ENCODE measurements around the gene FRS3. TPM values are rescaled to one million over a fixed set of nuclear protein-coding genes. Genes with fewer than 3 reads are reported as not detected.

FRS3 gene
- total and polyA plus RNA-seq, 2 of the 13 experiments (the other 11 are each of a cell fraction or from before 2014, with no cell fraction given): 3.0 to 7.4 TPM

- peak; percentile 45; the same call in 1 of the 2 replicates for TF ChIP-seq ZNF609 (CRISPR knock-in tag; IDR thresholded peaks at IDR 0.05; ENCODE audit: borderline replicate concordance)
- TF ChIP-seq ZKSCAN5 (CRISPR knock-in tag; IDR thresholded peaks at IDR 0.05): no peak
- no peak for TF ChIP-seq FOSL1 (CRISPR knock-in tag; IDR thresholded peaks at IDR 0.05; ENCODE audit: borderline replicate concordance)
- 0 out of 2 replicates have a peak, but pooled peaks have one; percentile 11 for TF ChIP-seq RFX5 (IDR thresholded peaks at IDR 0.05; ENCODE audit: low read depth, low read length)
- TF ChIP-seq ZNF720 (CRISPR knock-in tag; IDR thresholded peaks at IDR 0.05): no peak
- TF ChIP-seq MYC (CRISPR knock-in tag; IDR thresholded peaks at IDR 0.05; ENCODE audit: borderline replicate concordance): peak; percentile 78
- TF ChIP-seq ZNF788 (CRISPR knock-in tag; IDR thresholded peaks at IDR 0.05; ENCODE audit: borderline replicate concordance): peak; percentile 95; the same call in 1 of the 2 replicates
- peak; percentile 67 for TF ChIP-seq ARID5B (CRISPR knock-in tag; IDR thresholded peaks at IDR 0.05)
- peak; percentile 25; the same call in 1 of the 2 replicates for TF ChIP-seq TGIF2 (CRISPR knock-in tag; IDR thresholded peaks at IDR 0.05)
- peak; percentile 47; the same call in 1 of the 2 replicates for TF ChIP-seq CREB1 (IDR thresholded peaks at IDR 0.05)
- 0 out of 2 replicates have a peak, but pooled peaks have one; percentile 47 for TF ChIP-seq CREB1 (CRISPR knock-in tag; IDR thresholded peaks at IDR 0.05)
- TF ChIP-seq KAT7 (CRISPR knock-in tag; IDR thresholded peaks at IDR 0.05; ENCODE audit: borderline replicate concordance): peak; percentile 97; the same call in 1 of the 2 replicates
- no peak for TF ChIP-seq FOXP1 (IDR thresholded peaks at IDR 0.05)
- TF ChIP-seq FOXP1 (CRISPR knock-in tag; IDR thresholded peaks at IDR 0.05): peak; percentile 31; the same call in 1 of the 2 replicates
- TF ChIP-seq ZNF24 (IDR thresholded peaks at IDR 0.05): 0 out of 2 replicates have a peak, but pooled peaks have one; percentile 54
- peak; percentile 88 for TF ChIP-seq RBM39 (IDR thresholded peaks at IDR 0.05; ENCODE audit: low read depth, low read length, poor library complexity, severe bottlenecking)
- no peak for TF ChIP-seq ZFP62 (CRISPR knock-in tag; IDR thresholded peaks at IDR 0.05)
- no peak for TF ChIP-seq ZNF121 (CRISPR knock-in tag; IDR thresholded peaks at IDR 0.05)
- TF ChIP-seq TARDBP (CRISPR knock-in tag; IDR thresholded peaks at IDR 0.05): peak; percentile 91
- peak; percentile 62 for TF ChIP-seq SRSF1 (optimal IDR thresholded peaks at IDR 0.05; ENCODE audit: low read depth, low read length)
- TF ChIP-seq ZNF570 (CRISPR knock-in tag; IDR thresholded peaks at IDR 0.05; ENCODE audit: borderline replicate concordance): 0 out of 2 replicates have a peak, but pooled peaks have one; percentile 34
- no peak for TF ChIP-seq SNAI1 (CRISPR knock-in tag; IDR thresholded peaks at IDR 0.05; ENCODE audit: borderline replicate concordance)
These were observed at the start of gene FRS3 (continued) for GRCh38 chr6:41779788-41780550.
